ENCODE data around the gene EHD1.

Gene EHD1

GRCh38 chr11:64902102-64902900 is 23.9 kb upstream of the EHD1 start:
- no peak overlapping the region for H3K4me3 ChIP-seq (ENCODE audit: low read depth, low read length)
- TF ChIP-seq CTCF (IDR thresholded peaks at IDR 0.05; ENCODE audit: borderline replicate concordance, insufficient read depth, low read depth, low read length), result no peak

- H3K4me3 ChIP-seq (ENCODE audit: low read depth, low read length), result no peak overlapping the region
- TF ChIP-seq CTCF (IDR thresholded peaks at IDR 0.05; ENCODE audit: borderline replicate concordance, insufficient read depth, low read depth, low read length), result no peak
Observed at GRCh38 chr11:64900774-64901173, 22.4 kb upstream of the EHD1 start.

GRCh38 chr11:64900263-64900678 is 21.9 kb upstream of the EHD1 start:
- H3K4me3 ChIP-seq (ENCODE audit: low read depth, low read length), result no peak overlapping the region
- no peak for TF ChIP-seq CTCF (IDR thresholded peaks at IDR 0.05; ENCODE audit: borderline replicate concordance, insufficient read depth, low read depth, low read length)

- TF ChIP-seq CTCF (IDR thresholded peaks at IDR 0.05; ENCODE audit: borderline replicate concordance, insufficient read depth, low read depth, low read length), result no peak
- no peak overlapping the region for H3K4me3 ChIP-seq (ENCODE audit: low read depth, low read length)
Observed at GRCh38 chr11:64898541-64898940, 20.1 kb upstream of the EHD1 start.

- no peak for TF ChIP-seq CTCF (IDR thresholded peaks at IDR 0.05; ENCODE audit: borderline replicate concordance, insufficient read depth, low read depth, low read length)
- H3K4me3 ChIP-seq (ENCODE audit: low read depth, low read length), result no peak overlapping the region
Observed at GRCh38 chr11:64898076-64898445, 19.6 kb upstream of the EHD1 start.

- no peak overlapping the region for H3K4me3 ChIP-seq (ENCODE audit: low read depth, low read length)
- TF ChIP-seq CTCF (IDR thresholded peaks at IDR 0.05; ENCODE audit: borderline replicate concordance, insufficient read depth, low read depth, low read length), result no peak
Observed at GRCh38 chr11:64897381-64898075, 19.1 kb upstream of the EHD1 start.

Measured in GM12875 (cell line).